Lower leg skin (tissue), 4 donors: ENCODE measurements around the gene C2CD4A. TPM values are rescaled to one million over a fixed set of nuclear protein-coding genes. Genes with fewer than 3 reads are reported as not detected.

ENCODE experiments used
- DNase-seq, 2 donors: peaks; one replicate each; pipeline ENCODE4 v3.0.0-alpha.2; 2019; ENCODE audit warnings: low spot score in 2 of 2
- H3K4me3 ChIP-seq: fragments of 200-600 bp; sonication (generic); 2 replicates; pipeline ENCODE4 v1.5.1; 2017; ENCODE audit warnings: mild to moderate bottlenecking, low read depth; ENCODE audit not compliant: poor library complexity, severe bottlenecking
- CTCF ChIP-seq, 3 donors: fragments of 450-650 bp; IDR thresholded peaks; one replicate each; pipeline ENCODE4 v1.5.1; 2016; ENCODE audit warnings: antibody characterized with exemption in 3 of 3, mild to moderate bottlenecking in 3 of 3, moderate library complexity in 2 of 3
- POLR2A ChIP-seq, 2 donors: fragments of 450-650 bp; IDR thresholded peaks; one replicate each; pipeline ENCODE4 v1.6.1; 2016 to 2017; ENCODE audit warnings: antibody characterized with exemption in 2 of 2, mild to moderate bottlenecking in 1 of 2, moderate library complexity in 1 of 2
- WGBS, 2 donors: methylation state at CpG; one replicate each; pipeline ENCODE4 v1.1.5; 2018; 5-methylcytosine and 5-hydroxymethylcytosine counted together
- intact Hi-C: fragments of 100-400 bp; cut with DNase I; formaldehyde crosslinking; loops from one replicate; pipeline ENCODE4 v1.15.0; 2023; ENCODE audit warnings: low total_unique reads
- total RNA-seq, 4 donors: library from RNA; depleted of rRNA; stranded (reverse); fragments of >200 nt; gene quantifications; one replicate each; pipeline ENCODE4 v1.1.0, GENCODE V29; 2016

Gene C2CD4A
- total RNA-seq, 4 donors from 2014 or later: 0.10 TPM; not detected in 2

GRCh38 chr15:62094388-62094787 lies 27.6 kb downstream of the C2CD4A start:
- TF ChIP-seq CTCF (IDR thresholded peaks at IDR 0.05) (no peak), POLR2A (IDR thresholded peaks at IDR 0.05) (no peak)
- 72 to 79% methylated on average over 7 of the region's 7 CpGs for WGBS, 2 donors
- DNase-seq: no peak
- intact Hi-C loops: no loop called here
- no peak overlapping the region for H3K4me3 ChIP-seq

DNA sequence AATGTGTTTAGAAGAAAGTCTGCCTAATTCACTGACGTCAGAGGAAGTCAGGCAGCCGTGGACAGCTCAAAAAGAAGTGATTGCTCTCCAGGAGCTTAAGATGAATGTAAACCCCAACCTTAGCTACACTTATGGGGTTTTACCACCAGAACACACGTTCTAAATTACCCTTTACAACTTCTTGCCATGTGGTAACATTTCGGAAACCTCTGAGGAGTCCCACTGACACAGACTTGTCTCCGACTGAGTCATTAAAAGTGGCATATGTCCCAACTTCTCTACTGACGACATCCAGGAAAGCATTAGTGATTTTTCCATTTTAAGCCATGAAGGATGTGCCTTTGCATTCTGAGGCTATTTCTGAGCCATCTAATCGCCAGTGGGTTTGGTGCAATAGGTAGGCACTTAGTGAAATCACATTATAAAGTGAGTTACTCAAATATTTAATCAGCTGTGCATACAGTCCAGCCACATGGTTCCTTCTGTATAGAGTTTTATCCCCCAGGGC lies 32.4 kb downstream of the C2CD4A start:
- 24 to 41% methylated on average over 7 of the region's 7 CpGs for WGBS, 2 donors
- H3K4me3 ChIP-seq: no peak overlapping the region
- intact Hi-C loops: no loop called here
- DNase-seq: no peak
- no peak for TF ChIP-seq POLR2A (IDR thresholded peaks at IDR 0.05)
- no peak for TF ChIP-seq CTCF (IDR thresholded peaks at IDR 0.05)

DNA sequence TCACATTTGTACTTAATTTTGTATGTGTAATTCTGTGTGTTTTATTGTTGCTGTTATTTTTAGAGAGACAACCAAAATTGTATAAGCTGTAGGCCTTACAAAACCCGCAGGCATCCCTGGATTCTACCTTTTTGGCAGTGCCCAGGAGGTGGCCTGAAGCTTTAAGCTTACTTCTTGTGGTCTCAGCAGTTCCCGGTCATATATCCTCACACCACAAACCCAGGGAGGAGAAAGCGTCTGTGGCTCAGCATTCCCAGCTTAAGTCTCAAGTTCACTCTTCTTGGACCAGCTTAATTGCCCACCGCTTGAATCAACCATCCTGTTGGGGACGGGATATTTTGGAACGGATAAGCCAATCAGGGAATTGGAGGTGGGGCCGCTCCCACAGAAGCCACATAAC lies 36.7 kb downstream of the C2CD4A start:
- H3K4me3 ChIP-seq: no peak overlapping the region
- 77 to 83% methylated on average over 7 of the region's 7 CpGs for WGBS, 2 donors
- no peak for DNase-seq
- TF ChIP-seq CTCF (IDR thresholded peaks at IDR 0.05): no peak
- no peak for TF ChIP-seq POLR2A (IDR thresholded peaks at IDR 0.05)
- intact Hi-C loops: no loop called here

GRCh38 chr15:62104401-62104800 lies 37.6 kb downstream of the C2CD4A start:
- WGBS, 2 donors: 58 to 63% methylated on average over 3 of the region's 3 CpGs
- intact Hi-C loops: no loop called here
- TF ChIP-seq CTCF (IDR thresholded peaks at IDR 0.05) (no peak), POLR2A (IDR thresholded peaks at IDR 0.05) (no peak)
- no peak overlapping the region for H3K4me3 ChIP-seq
- DNase-seq: no peak

DNA sequence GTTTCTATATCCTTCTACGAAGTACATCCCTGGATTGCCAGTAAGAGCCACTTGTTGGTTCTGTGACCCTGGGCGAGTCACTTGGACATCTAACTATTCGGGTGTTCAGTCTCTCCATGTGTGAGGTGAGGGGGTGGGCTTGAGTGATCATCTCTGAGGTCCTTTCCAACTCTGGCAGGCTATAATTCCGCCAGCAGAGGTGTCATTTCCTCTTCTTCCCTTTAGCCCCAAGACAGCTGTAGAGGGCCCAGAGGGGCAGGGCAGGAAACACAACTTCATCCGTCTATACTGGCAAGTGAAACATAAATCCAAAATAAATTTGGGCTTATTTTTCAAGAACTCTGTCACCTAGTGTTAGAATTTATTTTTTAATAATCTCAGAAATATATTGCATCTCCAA lies 38.1 kb downstream of the C2CD4A start:
- 44 to 63% methylated on average over 5 of the region's 5 CpGs for WGBS, 2 donors
- TF ChIP-seq POLR2A (IDR thresholded peaks at IDR 0.05) (no peak), CTCF (IDR thresholded peaks at IDR 0.05) (no peak)
- no peak for DNase-seq
- no peak overlapping the region for H3K4me3 ChIP-seq
- intact Hi-C loops: no loop called here

- intact Hi-C loops: no loop called here
- H3K4me3 ChIP-seq: no peak overlapping the region
- TF ChIP-seq POLR2A (IDR thresholded peaks at IDR 0.05): no peak
- no peak for TF ChIP-seq CTCF (IDR thresholded peaks at IDR 0.05)
- DNase-seq: no peak
- 96 to 97% methylated on average over 11 of the region's 11 CpGs for WGBS, 2 donors
Measured at GRCh38 chr15:62105266-62105665, 38.5 kb downstream of the C2CD4A start.
